ENCODE measurements around the gene CBLL1. TPM values are rescaled to one million over a fixed set of nuclear protein-coding genes. Genes with fewer than 3 reads are reported as not detected.

CBLL1 gene, protein sequence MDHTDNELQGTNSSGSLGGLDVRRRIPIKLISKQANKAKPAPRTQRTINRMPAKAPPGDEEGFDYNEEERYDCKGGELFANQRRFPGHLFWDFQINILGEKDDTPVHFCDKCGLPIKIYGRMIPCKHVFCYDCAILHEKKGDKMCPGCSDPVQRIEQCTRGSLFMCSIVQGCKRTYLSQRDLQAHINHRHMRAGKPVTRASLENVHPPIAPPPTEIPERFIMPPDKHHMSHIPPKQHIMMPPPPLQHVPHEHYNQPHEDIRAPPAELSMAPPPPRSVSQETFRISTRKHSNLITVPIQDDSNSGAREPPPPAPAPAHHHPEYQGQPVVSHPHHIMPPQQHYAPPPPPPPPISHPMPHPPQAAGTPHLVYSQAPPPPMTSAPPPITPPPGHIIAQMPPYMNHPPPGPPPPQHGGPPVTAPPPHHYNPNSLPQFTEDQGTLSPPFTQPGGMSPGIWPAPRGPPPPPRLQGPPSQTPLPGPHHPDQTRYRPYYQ
- 34.0 and 37.7 TPM in 2 replicates for total RNA-seq
- long read RNA-seq, full-length matches to known transcripts, result 4 of 15 reads
- long read RNA-seq, partial matches to known transcripts, result 1 of 15 reads
- long read RNA-seq, other reads (novel, unspliced or antisense), result 10 of 15 reads

DNA sequence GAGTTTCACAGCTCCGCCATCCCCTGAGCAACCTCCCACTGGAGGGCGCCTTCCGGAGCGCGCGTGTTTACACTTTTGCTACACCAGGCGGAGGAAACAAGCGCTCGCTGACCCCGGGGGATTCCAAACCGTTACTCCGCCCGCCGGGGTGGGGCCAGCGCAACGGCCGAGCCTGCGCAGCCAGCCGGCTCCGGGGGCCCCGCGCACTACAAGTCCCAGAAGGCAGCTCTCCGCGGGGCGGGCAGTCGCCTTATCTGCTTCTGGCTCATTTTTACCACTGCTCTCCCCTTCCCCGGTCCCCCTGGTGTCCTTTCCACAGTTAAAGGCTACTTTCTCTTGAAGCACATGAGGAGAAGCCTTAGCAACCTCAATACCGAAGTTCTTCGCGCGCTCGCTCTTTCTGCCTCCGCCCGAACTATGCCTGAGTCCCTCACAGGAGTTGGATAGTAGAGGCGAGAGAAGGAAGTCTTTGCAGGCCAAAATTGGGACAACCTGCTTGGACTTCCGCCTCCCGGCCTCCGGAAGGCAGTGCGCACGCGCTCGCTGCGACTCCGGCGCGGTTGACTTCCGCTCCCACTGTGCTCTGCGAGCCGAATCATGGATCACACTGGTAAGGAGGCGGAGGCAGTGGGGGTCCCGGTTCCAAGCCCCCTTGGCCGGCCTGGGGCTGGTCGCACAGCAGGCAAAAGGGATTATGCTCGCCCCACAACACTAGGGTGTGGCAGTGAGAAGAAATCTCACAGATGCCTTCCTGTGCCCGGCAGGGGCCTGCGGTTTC lies at the start of gene CBLL1:
CBLL1 (plus strand) TSS at position 576 of the 778 bp plus-strand sequence; CDS start at position 598, 22 bp downstream.
- Mint-ChIP-seq H3K4me1 (ENCODE audit: low read depth) (peaks cover 17% of the 10 kb centered on the region), H3K27ac (peak within 1 kb of the TSS; percentile 100), H3K36me3 (ENCODE audit: insufficient read depth) (no peaks in the 10 kb centered on the region), H3K27me3 (peaks cover 8% of the 10 kb centered on the region), H3K9me3 (ENCODE audit: low read depth) (no peaks in the 10 kb centered on the region), H3K4me3 (ENCODE audit: low read depth) (peak within 1 kb of the TSS; percentile 98)
- DNase-seq (ENCODE audit: low spot score, unreplicated experiment), result peak; percentile 92
- TF ChIP-seq, protein P1, sequence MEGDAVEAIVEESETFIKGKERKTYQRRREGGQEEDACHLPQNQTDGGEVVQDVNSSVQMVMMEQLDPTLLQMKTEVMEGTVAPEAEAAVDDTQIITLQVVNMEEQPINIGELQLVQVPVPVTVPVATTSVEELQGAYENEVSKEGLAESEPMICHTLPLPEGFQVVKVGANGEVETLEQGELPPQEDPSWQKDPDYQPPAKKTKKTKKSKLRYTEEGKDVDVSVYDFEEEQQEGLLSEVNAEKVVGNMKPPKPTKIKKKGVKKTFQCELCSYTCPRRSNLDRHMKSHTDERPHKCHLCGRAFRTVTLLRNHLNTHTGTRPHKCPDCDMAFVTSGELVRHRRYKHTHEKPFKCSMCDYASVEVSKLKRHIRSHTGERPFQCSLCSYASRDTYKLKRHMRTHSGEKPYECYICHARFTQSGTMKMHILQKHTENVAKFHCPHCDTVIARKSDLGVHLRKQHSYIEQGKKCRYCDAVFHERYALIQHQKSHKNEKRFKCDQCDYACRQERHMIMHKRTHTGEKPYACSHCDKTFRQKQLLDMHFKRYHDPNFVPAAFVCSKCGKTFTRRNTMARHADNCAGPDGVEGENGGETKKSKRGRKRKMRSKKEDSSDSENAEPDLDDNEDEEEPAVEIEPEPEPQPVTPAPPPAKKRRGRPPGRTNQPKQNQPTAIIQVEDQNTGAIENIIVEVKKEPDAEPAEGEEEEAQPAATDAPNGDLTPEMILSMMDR (IDR thresholded peaks at IDR 0.05; ENCODE audit: unreplicated experiment), result peak; percentile 73

DNA sequence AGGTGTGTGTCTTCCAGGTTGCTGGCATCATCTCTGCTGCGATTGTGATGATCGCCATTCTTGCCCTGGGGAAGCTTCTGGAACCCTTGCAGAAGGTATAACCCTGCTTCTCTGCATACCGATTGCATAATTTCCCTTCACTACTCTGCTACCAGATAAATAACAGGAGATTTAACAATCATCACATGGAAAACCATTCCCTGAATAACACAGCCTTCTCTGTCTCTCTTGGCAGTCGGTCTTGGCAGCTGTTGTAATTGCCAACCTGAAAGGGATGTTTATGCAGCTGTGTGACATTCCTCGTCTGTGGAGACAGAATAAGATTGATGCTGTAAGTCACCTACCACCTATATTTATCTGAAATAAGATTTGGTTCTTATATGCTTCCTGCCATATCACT lies 49.6 kb upstream of the CBLL1 start:
- H3K36me3 Mint-ChIP-seq (ENCODE audit: insufficient read depth), result no peaks in the 10 kb centered on the region
- peaks cover 17% of the 10 kb centered on the region for H3K27me3 Mint-ChIP-seq
- no peak for DNase-seq (ENCODE audit: low spot score, unreplicated experiment)
- H3K9me3 Mint-ChIP-seq (ENCODE audit: low read depth), result no peaks in the 10 kb centered on the region
- TF ChIP-seq, protein P1 (IDR thresholded peaks at IDR 0.05; ENCODE audit: unreplicated experiment), result no peak
- no peak overlapping the region for H3K27ac Mint-ChIP-seq
- no peak overlapping the region for H3K4me3 Mint-ChIP-seq (ENCODE audit: low read depth)
- H3K4me1 Mint-ChIP-seq (ENCODE audit: low read depth), result peaks cover 3% of the 10 kb centered on the region

DNA sequence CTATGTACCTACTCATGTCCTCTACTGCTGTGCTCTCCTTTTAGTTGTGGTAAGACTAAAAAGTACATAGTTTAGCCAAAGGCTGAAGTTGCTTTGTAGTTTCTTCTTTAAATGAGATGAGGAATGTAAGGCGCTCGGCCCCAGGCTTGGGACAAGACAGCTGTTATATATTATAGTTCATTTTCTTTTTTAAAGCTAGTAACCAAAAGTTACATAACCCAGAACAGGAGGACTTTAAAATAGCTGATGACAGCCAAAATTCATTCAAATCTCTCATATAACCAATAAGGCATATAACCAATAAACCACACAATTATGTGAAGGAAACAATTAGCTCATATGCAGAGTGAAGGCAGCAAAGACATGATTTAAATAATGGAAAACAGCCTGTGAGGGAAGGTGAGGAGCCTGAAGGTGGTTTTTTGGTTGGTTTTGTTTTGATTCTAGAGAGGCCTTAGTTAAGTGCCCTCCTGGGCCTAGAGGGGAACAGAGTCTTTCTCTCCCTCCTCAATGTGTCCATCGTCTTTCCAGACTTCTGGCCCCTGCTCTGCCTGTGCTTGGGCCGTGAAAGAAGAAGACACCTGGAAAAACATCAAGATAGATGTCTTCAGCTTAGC lies 47.5 kb upstream of the CBLL1 start:
- H3K9me3 Mint-ChIP-seq (ENCODE audit: low read depth), result no peaks in the 10 kb centered on the region
- H3K36me3 Mint-ChIP-seq (ENCODE audit: insufficient read depth), result no peaks in the 10 kb centered on the region
- peaks cover 25% of the 10 kb centered on the region for H3K27me3 Mint-ChIP-seq
- no peak overlapping the region for H3K4me3 Mint-ChIP-seq (ENCODE audit: low read depth)
- TF ChIP-seq, protein P1 (IDR thresholded peaks at IDR 0.05; ENCODE audit: unreplicated experiment), result no peak
- no peak overlapping the region for H3K27ac Mint-ChIP-seq
- no peaks in the 10 kb centered on the region for H3K4me1 Mint-ChIP-seq (ENCODE audit: low read depth)
- no peak for DNase-seq (ENCODE audit: low spot score, unreplicated experiment)

DNA sequence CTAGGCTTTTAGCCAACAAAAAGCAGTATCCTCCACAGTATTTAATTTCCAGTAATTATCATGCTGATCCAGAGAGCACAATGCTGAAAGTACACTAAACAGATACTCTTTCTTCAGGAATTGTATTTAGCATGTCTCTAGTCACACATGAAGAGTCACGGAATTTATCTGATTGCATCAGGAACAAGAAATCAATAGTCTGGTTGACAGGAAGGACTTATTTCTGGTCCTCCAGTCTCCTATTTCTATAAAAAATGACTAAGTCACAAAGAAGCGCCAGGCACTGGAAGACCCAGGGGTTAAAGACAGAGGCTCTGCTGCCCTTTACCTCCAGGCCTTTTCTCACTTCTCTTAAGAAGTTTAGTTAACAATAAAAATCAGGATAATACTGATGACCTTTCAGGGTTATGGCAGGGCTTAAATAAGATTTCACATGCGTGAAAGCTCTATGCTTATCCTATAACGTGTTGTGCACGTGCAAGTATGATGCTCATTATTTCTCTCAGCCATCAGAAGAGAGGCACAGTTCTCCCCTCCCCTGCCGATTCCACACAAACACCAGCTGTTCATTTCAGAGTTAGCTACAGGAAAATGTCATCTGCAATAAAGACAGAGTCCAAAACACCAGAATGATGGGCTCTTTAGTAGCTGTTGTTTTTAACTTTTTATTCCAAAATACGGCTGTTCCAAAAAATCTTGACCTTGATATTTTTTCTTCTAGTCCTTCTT lies 46.5 kb upstream of the CBLL1 start:
- Mint-ChIP-seq H3K36me3 (ENCODE audit: insufficient read depth) (no peaks in the 10 kb centered on the region), H3K27me3 (peaks cover 31% of the 10 kb centered on the region), H3K4me1 (ENCODE audit: low read depth) (no peaks in the 10 kb centered on the region), H3K9me3 (ENCODE audit: low read depth) (no peaks in the 10 kb centered on the region), H3K27ac (no peak overlapping the region), H3K4me3 (ENCODE audit: low read depth) (no peak overlapping the region)
- TF ChIP-seq, protein P1 (IDR thresholded peaks at IDR 0.05; ENCODE audit: unreplicated experiment), result no peak
- DNase-seq (ENCODE audit: low spot score, unreplicated experiment), result no peak

Measured in progenitor cell of endocrine pancreas (in vitro differentiated cells).